GM21528 (cell line): Measurements from ENCODE around the gene ARMC12.

ENCODE experiments used
- ATAC-seq: cut with Tn5 transposase; IDR thresholded peaks from one replicate; pipeline ENCODE4 v1.9.1; 2021; ENCODE audit warnings: mild to moderate bottlenecking, moderate library complexity; ENCODE audit not compliant: unreplicated experiment, low FRiP score

ARMC12 gene

GRCh38 chr6:35718375-35718736 lies 18.5 kb upstream of the ARMC12 start:
- ATAC-seq, result no peak

GRCh38 chr6:35718911-35719381 lies 17.9 kb upstream of the ARMC12 start:
- peak; percentile 5 for ATAC-seq

GRCh38 chr6:35719404-35719829 lies 17.4 kb upstream of the ARMC12 start:
- peak; percentile 15 for ATAC-seq

DNA sequence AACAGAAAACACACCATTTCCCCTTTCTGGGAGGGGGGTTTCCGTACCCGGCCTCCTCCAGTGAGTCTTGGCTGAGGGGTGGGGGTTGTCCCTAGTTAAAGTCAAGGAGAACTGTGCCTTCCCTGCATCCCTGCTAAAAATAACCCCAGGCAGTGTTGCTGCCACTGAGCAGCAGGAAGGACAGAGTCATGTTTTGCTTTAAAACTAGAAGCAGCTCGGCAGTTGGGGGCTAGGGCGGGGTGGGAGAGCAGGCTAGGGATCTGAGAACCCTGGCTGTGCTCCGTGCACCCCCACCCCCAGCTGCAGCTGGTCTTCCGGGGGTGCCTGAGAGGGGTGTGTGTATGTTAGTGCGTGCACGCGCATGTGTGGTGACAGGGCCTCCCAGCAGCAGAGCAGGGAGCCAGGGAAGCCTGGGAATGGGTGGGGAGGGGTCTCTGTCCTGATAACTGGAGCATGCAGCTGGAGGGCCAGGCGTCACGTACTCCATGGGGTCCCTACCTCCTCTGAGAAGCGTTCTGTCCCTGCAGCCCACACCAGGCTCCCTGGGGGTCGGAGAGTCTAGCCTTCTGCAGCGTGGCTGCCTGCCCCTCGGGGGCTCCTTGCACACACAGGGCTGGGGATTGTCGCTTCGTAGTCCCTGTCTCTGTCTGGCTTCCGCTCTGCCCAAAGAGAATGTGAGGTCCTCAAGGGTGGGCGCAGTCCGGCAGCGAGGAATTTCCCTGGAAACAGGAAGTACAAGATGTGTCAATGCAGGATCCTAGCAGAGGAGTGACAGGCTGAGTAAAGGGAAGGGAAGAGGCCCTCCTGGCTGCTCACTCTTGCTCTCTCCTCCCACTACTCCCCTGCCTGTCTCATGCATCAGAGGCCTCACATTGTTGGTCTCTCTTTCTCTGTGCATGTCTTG lies 16.8 kb upstream of the ARMC12 start:
- peak; percentile 44 for ATAC-seq

GRCh38 chr6:35722121-35722761 lies 14.6 kb upstream of the ARMC12 start:
- no peak for ATAC-seq

GRCh38 chr6:35723587-35723986 lies 13.2 kb upstream of the ARMC12 start:
- no peak for ATAC-seq

GRCh38 chr6:35724059-35724458 lies 12.8 kb upstream of the ARMC12 start:
- ATAC-seq, result no peak

- no peak for ATAC-seq
These were observed 12.4 kb upstream of the ARMC12 start for GRCh38 chr6:35724471-35724870.

DNA sequence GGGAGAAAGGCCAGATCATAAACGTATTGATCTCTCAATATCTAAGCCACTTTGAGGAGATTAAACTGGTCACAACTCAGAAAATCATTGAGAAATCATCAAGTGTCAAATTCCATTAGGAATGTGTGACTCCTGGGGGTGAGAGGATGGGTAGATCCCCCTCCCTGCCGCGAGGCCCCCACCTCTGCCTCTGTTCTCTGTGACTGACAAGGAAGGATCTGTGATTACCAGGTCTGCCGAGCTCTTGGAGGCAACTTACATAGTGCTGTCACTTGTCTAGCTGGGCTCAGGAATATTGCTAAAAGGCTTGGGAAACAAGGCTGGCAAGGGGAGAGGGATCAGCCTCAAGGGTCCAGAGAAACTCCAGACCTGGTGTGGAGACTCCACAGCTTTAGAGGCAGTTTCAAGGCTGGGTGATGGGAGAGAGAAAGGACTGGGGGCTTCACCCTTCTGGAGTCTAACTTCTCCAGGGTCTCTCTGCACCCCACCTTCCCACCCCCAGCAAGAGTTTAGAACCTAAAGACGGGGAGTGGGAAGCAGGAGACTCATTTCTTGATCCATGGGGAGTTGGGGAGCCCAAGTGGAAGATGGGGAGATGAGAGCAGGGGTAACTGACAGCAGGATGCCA lies 11.6 kb upstream of the ARMC12 start:
- ATAC-seq, result no peak

DNA sequence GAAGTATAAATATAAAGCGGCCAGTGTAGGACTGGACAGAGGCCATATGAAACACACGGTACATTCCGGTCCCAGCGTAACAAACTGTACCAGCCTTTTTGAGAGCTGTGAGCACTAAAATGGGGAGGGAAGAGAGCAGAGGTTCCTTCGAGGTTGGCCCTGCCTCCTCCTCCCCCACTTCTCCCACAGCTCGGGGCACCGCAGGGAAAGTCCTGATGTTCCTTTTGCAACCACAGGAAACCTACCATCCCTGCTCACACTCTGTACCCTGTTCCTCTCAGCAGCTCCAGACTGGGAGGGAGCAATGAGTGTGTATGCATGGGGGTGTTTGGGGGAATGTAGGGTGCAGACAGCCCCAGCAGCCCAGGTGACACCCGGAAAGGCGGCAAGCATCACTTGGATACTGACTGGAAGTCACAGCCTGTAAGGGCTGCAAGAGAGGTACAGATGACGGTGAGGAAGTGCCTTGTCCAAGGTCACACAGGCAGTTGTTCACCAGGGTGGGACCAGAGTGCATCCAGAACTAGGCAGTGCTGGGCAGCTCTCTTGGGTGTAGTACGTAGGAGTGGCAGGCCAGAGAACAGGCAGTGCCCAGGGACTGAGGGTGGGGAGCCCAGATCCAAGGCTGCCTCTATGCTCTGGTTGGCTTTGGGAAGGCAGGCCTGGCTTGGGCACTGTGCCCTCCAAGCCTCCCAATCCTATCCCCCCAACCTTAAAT lies 11.0 kb upstream of the ARMC12 start:
- ATAC-seq, result no peak

GRCh38 chr6:35727231-35727934 lies 9.4 kb upstream of the ARMC12 start:
- peak; percentile 3 for ATAC-seq

- ATAC-seq, result peak; percentile 46
These were observed 8.7 kb upstream of the ARMC12 start for GRCh38 chr6:35727935-35728682.

DNA sequence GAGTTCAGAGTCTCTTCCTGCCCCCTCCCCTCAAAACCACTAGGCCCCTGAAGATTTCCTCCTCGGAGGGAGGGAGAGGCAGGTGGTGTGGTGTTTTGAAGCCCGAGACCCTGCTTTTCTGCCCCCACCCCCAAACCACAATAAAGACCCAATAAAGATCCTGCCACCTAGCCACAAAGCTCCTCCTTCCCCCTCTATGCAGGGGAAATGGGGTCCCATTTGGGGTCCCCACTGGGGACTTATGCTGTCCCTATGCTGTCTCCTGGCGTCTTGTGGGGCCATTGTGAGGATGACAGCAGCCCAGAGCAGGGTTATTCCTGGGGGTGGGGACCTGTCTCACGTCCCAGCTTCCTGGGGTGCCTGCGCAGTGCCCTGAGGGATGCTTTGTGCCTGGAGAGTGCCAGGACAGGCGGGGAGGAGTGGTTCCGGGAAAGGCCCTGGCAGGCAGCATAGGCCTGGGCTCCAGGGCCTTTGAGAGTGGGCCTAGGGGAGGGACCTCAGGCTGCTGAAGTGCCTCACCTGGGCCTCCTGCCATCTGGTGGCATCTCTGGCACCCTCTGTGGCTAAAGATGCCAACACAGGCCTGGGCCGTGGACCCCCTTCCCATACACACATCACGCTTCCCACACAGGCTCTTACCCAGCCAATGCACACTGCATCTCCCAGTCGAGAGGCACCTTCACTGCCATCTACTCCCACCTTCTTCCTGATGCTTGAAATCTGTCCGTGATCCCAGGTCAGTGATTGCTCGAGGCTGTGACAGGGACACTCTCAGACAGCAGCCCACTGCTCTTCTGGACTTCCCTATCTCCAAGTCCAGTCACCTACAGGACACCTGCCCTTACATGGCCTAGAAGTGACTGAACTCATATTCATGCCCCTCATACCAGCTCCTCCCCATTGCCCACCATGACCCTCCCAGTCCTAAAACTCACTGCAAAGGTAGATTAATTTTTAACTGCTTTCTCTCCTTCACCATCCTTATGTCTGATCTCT lies 7.9 kb upstream of the ARMC12 start:
- ATAC-seq, result no peak

- ATAC-seq, result no peak
These were observed 7.1 kb upstream of the ARMC12 start for GRCh38 chr6:35729722-35730121.

GRCh38 chr6:35730745-35731413 lies 6.0 kb upstream of the ARMC12 start:
- ATAC-seq, result no peak

DNA sequence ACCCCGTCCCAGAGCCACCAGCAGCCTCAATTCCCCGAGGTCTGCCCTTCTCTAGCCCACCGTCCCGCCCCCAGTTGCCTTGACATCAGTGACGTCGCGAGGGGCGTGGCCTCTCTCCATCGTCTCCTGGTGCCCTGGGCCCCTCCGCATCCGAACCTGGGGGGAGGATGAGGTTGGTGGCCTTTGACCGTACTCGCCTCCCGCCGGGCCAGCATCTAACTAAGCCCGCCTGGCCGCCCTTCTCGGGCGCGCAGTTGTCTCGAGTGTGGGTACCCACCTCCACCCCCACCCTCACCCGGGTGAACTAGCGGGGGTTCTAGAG lies 5.5 kb upstream of the ARMC12 start:
- peak; percentile 56 for ATAC-seq

DNA sequence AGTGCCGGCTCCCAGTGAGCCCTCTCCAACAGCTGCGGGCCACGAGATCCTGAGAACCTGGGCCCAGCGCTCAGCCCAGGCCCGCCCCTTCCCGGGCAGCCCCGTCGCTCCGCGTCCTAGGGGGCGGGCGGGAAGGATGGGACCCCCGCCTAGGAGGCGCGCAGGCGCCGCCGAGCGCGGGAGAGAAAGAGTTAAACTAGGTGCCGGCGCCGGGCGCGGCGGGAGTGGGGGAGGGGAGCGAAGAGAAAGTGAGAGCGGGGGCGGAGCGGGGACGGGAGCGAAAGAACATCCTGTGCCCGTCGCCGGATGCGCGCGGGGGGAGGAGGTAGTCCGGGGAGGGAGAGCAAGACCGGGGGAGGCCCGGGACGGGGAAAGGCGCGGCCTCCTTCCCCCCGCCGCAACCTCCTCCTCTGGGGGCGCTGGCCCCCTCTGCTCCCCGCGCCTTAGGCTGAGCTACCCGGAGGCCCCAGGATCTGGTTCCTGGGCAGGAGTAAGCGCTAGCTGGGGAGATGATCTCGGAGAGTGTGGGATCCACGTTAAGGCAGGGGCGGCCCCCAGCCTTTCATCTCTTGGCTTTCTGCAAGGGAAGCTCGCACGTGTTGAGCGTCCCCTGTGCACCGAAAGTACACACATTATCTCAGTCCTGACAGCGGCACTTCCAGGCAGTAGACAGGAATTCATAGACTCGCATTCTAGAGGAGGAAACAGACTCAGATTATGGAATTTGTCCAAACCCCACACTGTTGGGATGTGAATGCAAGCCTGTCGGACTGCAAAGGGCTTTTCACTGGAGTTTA lies 4.9 kb upstream of the ARMC12 start:
- ATAC-seq, result peak; percentile 54
